Suprapubic skin (tissue), 3 donors: ENCODE measurements around the gene ATG2A.

Experiments
- EP300 ChIP-seq: sonication (generic); formaldehyde crosslinking; IDR thresholded peaks from one replicate; pipeline ENCODE4 v1.6.1; 2017; ENCODE audit warnings: antibody characterized with exemption
- POLR2A ChIP-seq, 2 donors: fragments of 450-650 bp; IDR thresholded peaks; one replicate each; pipeline ENCODE4 v1.6.1; 2017; ENCODE audit warnings: antibody characterized with exemption in 2 of 2, mild to moderate bottlenecking in 2 of 2, moderate library complexity in 2 of 2
- TF ChIP-seq, protein P1 (sequence below), 2 donors: fragments of 200-600 bp in 1 of 2; fragments of 450-650 bp in 1 of 2; sonication (generic) in 1 of 2; IDR thresholded peaks; one replicate each; pipeline ENCODE4 v1.5.1; 2016 to 2019; ENCODE audit warnings: antibody characterized with exemption in 2 of 2, mild to moderate bottlenecking in 1 of 2, moderate library complexity in 1 of 2

DNA sequence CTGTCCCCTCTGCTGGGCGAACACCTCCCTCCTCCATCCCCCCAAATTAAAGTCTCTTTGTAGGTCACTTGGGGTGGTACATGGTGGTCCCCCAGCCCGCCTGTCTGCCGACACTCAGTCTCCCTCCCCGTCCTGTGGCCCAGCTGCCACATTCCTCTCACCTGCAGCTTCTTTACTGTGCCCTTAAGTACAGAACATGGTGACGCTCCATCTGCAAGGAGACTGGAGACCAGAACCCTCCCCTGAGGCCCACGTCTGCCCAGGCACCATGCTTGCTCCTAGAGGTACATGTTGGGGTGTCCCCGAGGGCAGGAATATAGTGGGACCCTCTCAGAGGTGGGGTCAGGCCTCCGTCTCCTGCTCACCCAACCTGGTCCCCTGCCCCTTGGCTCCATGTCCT lies 33.0 kb downstream of the ATG2A start:
- TF ChIP-seq, protein P1, sequence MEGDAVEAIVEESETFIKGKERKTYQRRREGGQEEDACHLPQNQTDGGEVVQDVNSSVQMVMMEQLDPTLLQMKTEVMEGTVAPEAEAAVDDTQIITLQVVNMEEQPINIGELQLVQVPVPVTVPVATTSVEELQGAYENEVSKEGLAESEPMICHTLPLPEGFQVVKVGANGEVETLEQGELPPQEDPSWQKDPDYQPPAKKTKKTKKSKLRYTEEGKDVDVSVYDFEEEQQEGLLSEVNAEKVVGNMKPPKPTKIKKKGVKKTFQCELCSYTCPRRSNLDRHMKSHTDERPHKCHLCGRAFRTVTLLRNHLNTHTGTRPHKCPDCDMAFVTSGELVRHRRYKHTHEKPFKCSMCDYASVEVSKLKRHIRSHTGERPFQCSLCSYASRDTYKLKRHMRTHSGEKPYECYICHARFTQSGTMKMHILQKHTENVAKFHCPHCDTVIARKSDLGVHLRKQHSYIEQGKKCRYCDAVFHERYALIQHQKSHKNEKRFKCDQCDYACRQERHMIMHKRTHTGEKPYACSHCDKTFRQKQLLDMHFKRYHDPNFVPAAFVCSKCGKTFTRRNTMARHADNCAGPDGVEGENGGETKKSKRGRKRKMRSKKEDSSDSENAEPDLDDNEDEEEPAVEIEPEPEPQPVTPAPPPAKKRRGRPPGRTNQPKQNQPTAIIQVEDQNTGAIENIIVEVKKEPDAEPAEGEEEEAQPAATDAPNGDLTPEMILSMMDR (IDR thresholded peaks at IDR 0.05) = no peak
- no peak for TF ChIP-seq POLR2A (IDR thresholded peaks at IDR 0.05)
- TF ChIP-seq EP300 = no peak
